CD1c-positive myeloid dendritic cell (primary cell): Measurements from ENCODE around the gene SLC6A5.

Experiments used
- DNase-seq: peaks from one replicate; pipeline ENCODE4 v3.0.0-alpha.2; 2016; ENCODE audit errors: extremely low spot score

SLC6A5 gene

DNA sequence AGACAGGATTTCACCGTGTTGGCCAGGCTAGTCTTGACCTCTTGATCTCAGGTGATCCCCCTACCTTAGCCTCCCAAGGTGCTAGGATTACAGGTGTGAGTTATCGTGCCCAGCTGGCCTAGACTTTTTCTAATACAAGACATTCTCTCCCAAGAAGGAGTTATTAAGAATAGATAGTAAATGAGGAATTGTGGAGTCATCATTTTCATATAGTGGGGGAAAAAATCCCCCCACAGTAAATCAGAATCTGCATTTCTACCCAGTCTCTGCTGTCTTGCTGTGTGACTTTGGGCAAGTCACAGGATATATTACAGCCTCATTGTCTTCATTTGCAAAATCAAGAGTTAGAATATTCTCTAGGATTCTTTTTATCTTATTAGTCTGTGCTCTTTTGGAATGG lies 21.6 kb downstream of the SLC6A5 start:
- no peak for DNase-seq

DNA sequence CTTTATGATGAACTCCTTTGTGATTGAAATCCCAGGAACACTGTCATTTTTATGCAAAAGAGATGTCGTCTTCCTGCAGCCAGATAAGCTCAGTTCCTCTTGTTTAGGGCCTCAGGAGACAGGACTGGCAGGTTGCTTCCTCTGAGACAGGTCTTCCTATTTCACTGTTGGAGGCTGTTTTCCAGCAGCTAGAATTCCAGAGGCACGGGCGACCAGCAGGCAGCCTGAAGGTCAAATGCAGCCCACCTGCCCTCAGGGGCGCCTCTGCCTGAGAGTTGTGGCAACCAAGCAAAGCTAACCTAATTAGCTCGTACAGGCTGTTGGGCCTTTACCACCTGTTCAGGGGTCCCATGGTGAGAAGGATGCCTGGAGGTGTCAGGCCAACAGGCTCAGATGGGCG lies 22.3 kb downstream of the SLC6A5 start:
- no peak for DNase-seq

DNA sequence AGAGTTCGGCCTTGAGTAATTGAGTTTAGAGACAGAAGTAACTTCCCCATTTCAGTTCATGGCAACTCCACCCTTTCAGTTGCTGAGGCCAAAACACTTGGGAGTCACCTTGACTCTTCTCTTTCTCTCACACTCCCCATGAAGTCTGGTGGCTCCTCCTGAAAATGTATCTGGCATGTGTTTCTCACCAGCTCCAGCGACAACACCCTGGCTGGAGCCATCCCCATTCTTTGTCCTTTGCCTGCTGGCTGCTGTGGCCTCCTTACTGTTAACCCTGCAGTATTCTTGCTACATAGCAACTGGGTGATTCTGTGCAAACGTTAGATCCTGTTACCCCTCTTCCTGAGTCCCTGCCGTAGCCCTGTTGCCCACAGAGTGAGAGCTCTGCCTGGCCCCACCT lies 23.8 kb downstream of the SLC6A5 start:
- DNase-seq = no peak

DNA sequence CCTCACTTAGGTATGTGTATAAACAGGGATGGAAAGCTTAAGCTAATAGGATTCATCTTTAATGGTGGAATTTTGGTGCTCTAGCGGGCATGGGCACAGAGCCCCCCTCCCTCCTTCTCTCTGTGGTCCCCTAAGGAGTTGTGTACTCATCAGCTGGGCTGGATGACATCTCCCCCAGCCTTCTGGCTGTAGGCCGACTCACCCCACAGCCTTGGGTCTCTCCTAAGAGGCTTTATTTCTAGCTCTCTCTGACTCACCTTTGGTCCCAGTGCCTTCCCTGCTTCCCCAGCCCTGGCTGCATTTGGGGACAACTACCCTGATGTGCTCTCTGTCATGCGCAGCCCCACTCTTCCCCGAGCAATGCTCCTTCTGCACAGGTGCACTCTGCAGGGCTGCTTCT lies 26.9 kb downstream of the SLC6A5 start:
- no peak for DNase-seq

DNA sequence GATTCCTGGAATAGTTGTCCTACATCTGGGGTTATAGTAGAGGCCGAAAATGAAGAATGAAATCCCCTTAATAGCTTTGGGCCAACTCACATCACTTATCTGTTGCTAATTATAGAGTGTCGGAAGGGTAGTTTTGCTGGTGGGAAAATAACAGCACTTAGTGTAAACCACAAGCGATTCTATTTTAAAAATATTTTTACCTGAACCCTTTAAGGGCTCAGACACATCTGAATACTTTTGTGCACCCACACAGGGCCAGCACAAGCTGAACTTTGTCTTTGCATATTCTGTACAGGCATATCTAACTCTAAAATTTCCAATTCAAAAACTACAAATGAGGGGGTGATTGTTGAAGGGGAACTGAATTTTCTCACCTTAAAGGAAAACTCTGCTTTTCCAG lies 27.6 kb downstream of the SLC6A5 start:
- no peak for DNase-seq

DNA sequence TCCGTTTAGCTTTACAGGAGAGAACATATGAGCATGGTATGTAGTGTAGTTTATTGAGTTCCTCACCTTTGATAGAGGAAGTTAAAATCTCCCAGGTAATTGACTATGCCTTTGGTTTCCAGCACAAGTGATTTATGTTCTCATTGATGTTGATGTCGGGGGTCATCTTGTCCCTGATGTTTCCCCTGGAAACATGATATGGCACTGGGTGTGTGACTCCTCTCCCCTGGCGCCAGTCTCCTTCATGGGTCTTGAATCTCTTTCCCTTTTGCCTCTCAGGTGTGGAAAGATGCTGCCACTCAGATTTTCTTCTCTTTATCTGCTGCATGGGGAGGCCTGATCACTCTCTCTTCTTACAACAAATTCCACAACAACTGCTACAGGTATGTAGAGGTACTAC lies 28.3 kb downstream of the SLC6A5 start:
- DNase-seq = no peak

DNA sequence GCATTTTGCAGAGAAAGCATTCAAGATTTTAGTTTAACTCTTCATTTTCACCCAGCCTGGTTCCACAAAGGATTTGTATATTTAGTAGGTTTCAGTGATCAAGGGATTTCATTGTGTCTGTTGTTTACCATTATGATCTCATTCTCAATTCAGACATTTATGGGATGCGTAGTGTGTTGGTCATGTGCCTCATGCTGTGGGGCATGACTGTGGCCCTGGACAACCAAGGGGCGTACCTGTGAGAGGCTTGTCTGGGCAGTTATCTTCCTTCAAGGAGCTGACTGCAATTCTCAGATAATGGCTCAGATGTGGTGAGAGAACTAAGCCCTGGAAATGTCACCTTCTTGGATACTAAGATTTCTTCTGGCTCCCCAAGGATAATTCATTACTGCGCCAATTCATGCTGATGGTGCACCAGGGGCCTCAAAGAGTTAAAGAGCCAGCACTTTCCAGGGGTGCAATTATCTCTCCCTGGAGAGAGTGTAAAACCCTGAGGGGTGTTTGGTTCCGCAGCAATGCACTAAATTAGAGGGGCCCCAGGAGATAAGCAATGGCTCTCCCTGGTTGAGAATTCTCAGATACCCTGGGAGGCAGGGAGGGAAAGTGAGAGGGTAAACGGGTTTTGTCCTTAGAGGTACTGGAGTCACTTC lies 32.2 kb downstream of the SLC6A5 start:
- no peak for DNase-seq

DNA sequence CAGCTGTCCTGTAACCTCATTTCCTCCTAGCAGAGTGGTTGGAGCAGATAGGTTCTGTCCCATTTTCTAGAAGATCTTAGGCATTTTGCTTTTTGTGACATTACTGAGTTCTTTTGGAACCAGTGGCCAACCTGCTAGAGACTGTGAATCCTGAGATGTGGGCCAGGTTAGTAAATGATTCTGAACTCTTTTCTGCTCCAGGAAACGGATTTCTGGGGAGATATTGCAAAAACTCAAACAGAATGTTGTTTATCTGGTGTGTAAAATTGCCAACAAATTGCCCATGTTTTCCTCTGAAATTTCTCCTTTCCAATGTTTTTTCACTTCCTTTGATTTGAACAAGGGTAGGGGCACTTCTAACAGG lies 32.7 kb downstream of the SLC6A5 start:
- no peak for DNase-seq

DNA sequence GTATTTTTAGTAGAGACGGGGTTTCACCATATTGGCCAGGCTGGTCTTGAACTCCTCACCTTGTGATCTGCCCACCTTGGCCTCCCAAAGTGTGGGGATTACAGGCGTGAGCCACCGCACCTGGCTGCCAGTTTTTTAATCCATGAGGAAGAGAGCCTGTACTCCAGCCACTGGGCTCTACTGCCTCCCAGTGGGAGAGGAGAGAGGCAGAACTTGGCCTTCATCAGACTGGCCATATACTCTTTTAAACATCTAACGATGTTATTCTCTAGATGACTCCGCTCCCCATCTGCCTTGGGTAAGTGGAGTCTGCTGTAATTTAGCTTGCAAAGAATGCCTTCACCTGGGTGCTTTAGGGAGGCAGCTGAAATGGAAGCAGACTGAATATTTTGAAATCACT lies 34.6 kb downstream of the SLC6A5 start:
- DNase-seq = no peak

DNA sequence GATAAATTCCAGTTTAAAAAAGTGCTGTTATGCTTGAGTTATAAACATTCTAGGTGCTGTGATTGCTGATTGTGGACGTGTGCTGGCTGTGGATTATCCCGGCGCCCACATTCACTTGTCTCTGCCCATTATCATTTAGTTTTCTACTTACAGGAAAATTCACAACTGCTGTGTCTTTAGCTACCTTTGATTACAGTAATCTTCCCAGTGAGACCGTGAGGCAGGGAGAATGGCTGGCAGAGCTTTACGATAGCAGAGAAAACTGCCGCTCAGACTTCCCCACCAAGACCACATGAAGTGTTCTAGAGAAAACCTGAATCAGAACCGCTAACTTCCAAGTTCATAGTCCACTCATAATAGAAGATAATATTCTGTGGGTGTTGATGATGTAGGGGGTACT lies 35.4 kb downstream of the SLC6A5 start:
- DNase-seq = no peak

DNA sequence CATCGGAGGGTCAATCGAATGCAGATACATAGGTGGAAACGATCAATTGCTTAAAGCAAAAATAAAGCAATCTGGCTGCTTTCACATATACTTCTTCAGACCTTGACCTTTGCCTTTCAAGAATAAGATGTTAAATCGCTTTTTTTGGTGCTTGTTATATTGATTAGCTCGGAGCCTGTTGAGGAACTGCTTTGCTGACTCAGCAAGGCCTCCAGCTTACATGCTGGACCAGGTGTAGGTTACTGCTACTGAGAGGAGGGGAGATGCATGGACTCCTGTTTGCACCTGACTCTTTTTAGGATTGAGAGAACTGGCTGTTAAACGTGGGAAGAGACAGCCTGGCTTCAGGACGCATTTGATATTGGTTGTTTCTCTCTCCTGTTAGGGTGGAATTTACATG lies 38.7 kb downstream of the SLC6A5 start:
- DNase-seq = no peak

DNA sequence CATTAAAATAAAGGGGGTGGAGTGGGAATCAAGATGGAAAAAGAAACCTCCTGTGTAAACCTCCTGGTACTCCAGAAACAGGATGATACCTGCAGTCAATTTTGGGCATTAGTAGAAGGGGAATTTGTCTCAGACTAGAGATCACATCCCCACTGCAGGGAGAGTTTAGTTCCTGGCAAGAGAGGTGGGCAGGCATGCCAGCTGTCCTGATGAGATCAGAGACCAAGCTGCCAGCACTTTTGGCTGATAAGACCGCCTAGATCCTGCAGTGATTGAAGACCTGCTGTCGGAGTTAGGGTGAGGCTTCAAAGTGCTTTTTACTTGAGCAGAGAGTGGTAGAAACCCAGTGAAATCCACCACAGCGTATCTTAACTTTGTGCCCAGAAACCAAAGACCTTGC lies 40.3 kb downstream of the SLC6A5 start:
- no peak for DNase-seq

DNA sequence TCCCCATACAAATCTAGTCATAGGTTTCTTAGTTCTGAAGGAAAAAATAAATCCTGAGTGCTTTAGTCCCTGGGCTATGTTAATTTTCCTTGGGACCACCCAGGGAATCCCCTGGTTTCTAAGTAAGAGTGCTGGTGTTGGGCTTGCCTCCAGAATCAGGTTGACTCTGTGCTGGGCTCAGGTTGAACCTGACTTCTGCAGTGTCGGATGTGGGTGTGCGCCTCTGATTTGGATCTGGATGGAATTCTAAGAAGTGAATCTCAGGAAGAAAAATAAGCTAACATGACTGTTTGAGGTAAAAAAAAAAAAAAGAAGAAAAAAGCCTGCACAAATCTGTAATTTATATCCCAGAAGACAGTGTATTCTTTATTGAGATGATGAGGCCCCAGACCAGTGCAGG lies 41.0 kb downstream of the SLC6A5 start:
- no peak for DNase-seq

DNA sequence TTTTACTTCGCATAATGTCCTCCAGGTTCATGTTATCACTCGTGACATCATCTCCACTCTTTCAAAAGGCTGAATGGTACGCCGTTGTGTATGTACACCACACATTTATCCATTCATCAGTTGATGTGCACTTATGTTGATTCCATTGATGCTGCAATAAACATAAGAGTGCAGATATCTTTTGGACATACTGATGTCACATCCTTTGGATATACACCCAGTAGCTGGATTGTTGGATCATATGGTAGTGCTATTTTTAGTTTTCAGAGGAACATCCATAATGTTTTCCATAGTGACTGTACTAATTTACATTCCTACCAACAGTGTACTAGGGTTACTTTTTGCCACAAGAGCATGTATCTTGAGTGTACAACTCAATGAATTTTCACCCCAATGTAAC lies 45.0 kb downstream of the SLC6A5 start:
- DNase-seq = no peak

DNA sequence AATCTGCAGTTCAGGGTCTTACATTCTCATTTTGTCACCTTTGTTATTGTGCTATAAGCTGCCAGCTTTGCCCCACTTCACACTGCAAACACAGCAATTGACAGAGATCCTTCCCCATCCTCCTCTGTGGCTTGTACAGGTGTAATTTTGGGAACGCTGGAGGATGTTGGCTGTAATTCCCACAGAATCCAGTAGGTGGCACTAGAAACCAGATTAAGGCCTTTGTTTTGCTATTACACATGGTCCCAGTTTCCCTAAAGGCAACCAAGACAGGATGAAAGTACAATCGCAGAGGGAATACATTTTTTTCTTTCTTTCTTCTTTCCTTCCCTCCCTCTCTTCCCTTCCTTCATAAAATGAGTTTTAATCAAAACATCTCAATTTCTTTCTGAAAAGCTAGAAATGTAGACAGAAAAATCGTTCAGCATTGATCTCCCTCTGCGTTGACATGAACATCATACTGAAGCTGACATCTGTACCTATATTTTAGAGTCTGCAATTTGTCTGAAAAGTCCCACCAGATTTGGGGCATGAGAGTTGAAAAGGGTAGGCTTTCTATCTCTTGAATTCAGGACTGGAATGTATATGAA lies 48.7 kb downstream of the SLC6A5 start:
- peak; percentile 61 for DNase-seq

DNA sequence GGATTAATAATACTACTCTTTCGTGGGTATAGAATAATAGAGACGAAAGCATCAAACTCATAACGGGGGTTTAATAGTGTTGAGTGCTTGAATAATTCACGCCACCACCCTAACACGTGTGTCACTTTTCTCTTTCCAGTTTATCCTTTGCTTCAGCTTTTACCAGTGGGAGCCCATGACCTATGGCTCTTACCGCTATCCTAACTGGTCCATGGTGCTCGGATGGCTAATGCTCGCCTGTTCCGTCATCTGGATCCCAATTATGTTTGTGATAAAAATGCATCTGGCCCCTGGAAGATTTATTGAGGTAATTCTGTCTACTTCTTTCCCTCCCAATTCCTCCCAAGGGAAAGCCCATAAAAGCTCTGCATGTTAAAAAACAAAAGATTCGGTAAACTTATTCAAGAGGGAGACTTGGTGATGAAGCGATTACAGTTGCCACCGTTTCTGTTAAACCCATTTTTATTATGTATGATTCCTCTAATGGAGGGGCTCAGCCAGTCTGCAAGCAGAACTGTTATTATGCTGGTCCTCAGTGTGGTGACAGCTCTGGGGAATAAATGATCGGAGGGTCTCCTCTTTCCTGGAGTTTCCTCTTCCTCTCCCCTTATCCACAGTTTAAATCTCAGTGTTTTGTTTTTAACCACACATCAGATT lies 52.9 kb downstream of the SLC6A5 start:
- DNase-seq = no peak

DNA sequence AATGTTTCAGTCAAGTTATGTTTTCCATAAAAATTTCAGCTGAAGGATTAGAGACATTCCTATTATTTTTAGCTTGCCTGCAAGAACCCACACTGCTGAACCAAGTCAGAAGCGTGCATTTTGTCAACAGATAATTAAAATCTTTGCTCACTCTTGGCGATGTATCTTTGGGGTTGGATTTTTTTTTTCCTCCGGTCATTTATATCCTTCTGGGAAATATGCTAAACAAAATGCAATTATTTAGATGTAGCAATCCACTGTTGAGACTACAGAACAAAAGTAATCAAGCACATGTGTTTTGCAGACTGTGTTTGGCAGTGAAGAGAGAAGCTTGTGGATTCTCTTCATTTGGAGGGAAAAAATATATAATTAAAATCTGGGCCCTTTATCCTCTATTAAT lies 54.6 kb downstream of the SLC6A5 start:
- no peak for DNase-seq

DNA sequence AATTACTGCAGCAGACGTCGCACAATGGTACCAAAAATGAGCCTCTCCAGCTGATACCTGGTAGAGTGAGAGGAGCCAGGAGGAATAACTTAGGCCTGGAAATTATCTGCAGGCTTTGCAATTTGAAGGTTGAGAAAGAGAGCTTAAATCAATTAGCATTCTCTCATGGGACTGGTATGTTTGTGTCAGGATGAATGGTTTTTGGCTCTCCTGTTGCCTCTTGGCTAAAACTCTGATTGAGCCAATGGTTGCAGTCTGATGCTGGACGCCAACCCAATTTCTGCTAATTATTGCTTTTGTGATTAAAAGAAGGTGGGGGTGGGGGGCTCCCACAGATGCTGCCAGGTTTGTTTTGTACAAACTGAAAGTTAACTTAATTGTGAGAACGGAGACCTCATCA lies 57.5 kb downstream of the SLC6A5 start:
- no peak for DNase-seq

DNA sequence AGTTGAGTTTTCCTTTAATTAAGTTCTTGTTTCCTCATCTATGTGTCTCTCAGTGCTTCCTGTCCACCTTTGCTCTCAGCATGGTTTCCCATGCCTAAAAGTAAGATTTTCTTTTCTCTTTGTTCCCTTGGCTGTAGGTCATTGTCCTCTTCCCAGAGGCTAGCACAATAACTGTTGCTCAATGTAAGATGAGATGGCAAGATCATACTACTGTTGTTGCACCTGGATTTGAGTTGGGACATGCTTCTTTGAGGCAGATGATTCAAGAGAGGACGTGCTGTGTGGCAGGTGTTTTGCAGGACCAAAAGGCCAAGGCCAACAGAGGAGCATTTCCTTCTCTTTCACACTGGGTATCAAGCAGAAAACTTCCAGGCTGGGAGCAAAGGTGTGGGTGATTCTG lies 58.7 kb downstream of the SLC6A5 start:
- DNase-seq = no peak

DNA sequence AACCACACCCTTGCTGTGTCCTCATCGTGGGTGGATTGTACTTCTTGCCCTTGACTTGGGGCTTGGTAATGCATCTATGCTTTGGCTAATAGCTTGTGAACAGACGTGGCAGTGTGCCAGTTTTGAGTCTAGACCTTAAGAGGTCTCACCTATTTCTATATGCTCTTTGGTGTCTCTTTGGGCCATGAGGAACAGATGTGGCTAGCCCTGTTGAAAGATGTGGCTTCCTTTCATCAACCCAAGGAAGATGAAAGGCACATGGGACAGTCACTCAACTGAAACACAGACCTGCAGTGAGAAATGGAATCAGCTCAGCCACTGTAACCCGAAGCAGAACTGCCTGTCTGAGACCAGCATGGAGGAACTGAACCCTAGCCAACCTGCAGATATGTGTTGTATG lies 62.0 kb downstream of the SLC6A5 start:
- DNase-seq = no peak

DNA sequence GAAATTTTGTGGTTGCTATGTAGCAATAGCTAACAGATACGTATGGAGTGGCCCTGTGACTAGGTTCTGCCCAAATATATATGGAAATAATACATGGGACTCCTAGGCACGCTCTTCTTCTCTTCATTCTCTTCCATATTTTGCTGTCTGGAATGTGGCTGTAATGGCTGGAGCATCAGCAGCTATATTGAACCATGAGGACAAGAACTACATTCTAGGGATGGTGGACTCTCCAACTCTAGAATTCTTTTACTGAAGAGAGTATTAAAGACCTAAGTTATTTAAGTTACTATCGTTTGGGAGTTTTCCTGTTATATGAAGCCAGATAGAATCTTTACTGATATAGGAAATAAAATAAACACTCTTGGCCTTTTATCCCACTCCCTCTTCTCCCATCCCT lies 62.4 kb downstream of the SLC6A5 start:
- DNase-seq = no peak

DNA sequence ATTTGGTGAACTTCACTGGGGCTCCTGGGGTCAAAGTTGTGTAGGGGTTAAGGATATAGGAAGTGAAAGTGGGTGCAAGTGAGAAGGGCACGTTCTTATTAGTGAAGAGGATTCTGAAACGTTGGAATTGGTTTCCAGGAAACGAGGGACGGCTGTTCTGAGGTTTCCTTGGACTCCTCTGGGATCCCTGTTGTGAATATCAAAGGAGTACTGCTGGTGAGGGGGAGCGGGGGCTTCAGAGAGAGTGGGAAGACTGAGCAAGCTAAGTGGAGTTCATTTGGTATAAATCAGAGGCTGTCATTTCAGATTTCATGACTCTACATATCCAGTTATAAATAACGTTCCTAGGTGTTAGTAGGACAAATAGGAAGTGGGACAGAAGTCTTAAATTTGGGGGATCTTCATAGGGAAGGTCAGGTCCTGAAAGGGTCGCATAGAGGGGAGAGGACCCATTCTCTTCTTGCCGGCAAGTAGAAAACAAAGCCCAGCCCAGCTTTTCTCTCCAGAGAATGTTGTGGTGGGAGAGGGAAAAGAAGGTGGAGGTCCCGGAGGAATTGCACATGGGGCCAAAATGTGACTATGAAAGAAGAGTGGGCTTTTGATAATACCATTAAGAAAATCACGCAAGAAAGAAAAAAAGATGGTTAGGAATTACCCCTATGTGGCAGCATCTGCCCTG lies 68.9 kb downstream of the SLC6A5 start:
- no peak for DNase-seq
